ENCODE results near the gene SMC6.

GRCh38 chr2:17735864-17736263 lies 17.7 kb downstream of the SMC6 start:
- TF ChIP-seq CTCF (IDR thresholded peaks at IDR 0.05): no peak
- no peak for TF ChIP-seq POLR2A (IDR thresholded peaks at IDR 0.05)
